Erythroblast (primary cell): ENCODE measurements around the gene TNRC6B.

Source experiments
- GATA1 ChIP-seq: IDR thresholded peaks from 2 replicates; pipeline ENCODE4 v1.6.1; 2011; ENCODE audit warnings: low read depth, mild to moderate bottlenecking, control low read depth, low read length, moderate library complexity
- POLR2A ChIP-seq: IDR thresholded peaks from 2 replicates; pipeline ENCODE4 v1.6.1; 2011; ENCODE audit warnings: mild to moderate bottlenecking, low read length

GRCh38 chr22:40300316-40300715 is 122.6 kb downstream of the TNRC6B start:
- TF ChIP-seq POLR2A (no peak), GATA1 (no peak)
